HG02943 (cell line): ENCODE data around the gene EYA2.

Experiments used
- ATAC-seq: cut with Tn5 transposase; IDR thresholded peaks from one replicate; pipeline ENCODE4 v1.9.1; 2021; ENCODE audit warnings: mild to moderate bottlenecking, low read depth, moderate library complexity; ENCODE audit not compliant: unreplicated experiment

The EYA2 gene

DNA sequence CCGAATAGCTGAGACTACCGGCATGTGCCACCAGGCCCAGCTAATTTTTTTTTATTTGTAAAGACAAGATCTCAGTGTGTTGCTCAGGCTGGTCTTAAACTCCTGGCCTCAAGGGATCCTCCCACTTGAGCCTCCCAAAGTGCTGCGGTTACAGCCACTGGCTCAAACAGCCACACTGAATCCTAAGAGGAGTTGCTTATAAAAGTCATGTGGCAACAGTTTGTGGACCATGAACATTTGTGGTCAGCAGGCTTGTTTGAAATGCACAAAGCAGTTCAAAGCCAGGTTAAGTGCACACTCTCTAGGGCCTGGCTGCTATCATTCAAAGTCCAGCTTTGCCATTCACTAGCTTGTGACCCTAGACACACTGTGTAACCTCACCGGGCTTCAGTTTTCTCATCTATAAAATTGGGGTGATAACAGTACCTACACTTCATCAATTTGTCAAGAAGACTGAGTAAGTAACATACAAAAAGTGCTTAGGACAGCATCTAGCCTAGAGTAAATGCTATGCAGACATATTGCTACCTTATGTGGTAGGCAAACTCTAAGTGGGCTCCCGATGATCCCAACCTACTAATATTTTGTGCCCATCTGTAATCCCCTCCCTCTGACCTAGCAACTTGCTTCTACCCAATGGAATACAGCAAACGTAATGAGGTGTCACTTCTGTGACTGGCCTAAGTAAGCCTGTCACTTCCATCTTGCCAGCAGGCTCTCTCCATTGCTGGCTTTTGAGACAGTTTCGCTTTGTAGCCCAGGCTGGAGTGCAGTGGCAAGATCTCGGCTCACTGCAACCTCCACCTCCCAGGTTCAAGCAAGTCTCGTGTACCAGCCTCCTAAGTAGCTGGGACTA, 338.9 kb downstream of the EYA2 start:
- ATAC-seq: no peak

GRCh38 chr20:47235111-47235510, 340.5 kb downstream of the EYA2 start:
- ATAC-seq: no peak

GRCh38 chr20:47235853-47236638, 341.4 kb downstream of the EYA2 start:
- ATAC-seq: no peak

GRCh38 chr20:47236639-47236900, 341.9 kb downstream of the EYA2 start:
- ATAC-seq: no peak

GRCh38 chr20:47237715-47238114, 343.1 kb downstream of the EYA2 start:
- no peak for ATAC-seq
